Lower lobe of right lung (tissue), 2 donors: ENCODE results near the gene C1orf21. TPM values are rescaled to one million over a fixed set of nuclear protein-coding genes. Genes with fewer than 3 reads are reported as not detected.

Experiments
- ATAC-seq, 2 donors: fragments of 200-7000 bp; cut with Tn5 transposase; one replicate each; pipeline ENCODE4 v1.9.1; 2020 to 2022; ENCODE audit warnings: mild to moderate bottlenecking in 2 of 2, moderate library complexity in 2 of 2
- DNase-seq: peaks from one replicate; pipeline ENCODE4 v3.0.0-alpha.2; 2020
- H3K27ac ChIP-seq: fragments of 200-600 bp; one replicate; pipeline ENCODE4 v1.8.0; 2022
- H3K27me3 ChIP-seq: fragments of 200-600 bp; one replicate; pipeline ENCODE4 v1.8.0; 2022; ENCODE audit warnings: low read depth
- H3K36me3 ChIP-seq: fragments of 200-600 bp; one replicate; pipeline ENCODE4 v1.8.0; 2022; ENCODE audit warnings: mild to moderate bottlenecking
- H3K4me1 ChIP-seq: fragments of 200-600 bp; one replicate; pipeline ENCODE4 v1.8.0; 2022
- H3K4me3 ChIP-seq: fragments of 200-600 bp; one replicate; pipeline ENCODE4 v1.8.0; 2022; ENCODE audit warnings: mild to moderate bottlenecking
- H3K9me3 ChIP-seq: fragments of 200-600 bp; one replicate; pipeline ENCODE4 v1.8.0; 2022
- intact Hi-C: fragments of 100-400 bp; cut with DNase I; formaldehyde crosslinking; loops from one replicate; pipeline ENCODE4 v1.11.0; 2022
- total RNA-seq: library from RNA; stranded (reverse); fragmentation: NEBNext Ultra II Directional; extraction: Animal tissue kit (Norgen Biotek cat#: 25700); gene quantifications from one replicate; pipeline ENCODE4 v1.2.1, GENCODE V29; 2021
- TF ChIP-seq, protein P1 (sequence below): fragments of 200-600 bp; IDR thresholded peaks from one replicate; pipeline ENCODE4 v1.8.0; 2022; ENCODE audit warnings: antibody characterized with exemption, mild to moderate bottlenecking
- donor health status: DM: no; HTN: yes; CAD: no; lungs with severe emphysema.

The C1orf21 gene
- total RNA-seq, 1 donor from 2014 or later = 70.8 TPM

- DNase-seq (no peak), ATAC-seq (no peak)
- TF ChIP-seq, protein P1, sequence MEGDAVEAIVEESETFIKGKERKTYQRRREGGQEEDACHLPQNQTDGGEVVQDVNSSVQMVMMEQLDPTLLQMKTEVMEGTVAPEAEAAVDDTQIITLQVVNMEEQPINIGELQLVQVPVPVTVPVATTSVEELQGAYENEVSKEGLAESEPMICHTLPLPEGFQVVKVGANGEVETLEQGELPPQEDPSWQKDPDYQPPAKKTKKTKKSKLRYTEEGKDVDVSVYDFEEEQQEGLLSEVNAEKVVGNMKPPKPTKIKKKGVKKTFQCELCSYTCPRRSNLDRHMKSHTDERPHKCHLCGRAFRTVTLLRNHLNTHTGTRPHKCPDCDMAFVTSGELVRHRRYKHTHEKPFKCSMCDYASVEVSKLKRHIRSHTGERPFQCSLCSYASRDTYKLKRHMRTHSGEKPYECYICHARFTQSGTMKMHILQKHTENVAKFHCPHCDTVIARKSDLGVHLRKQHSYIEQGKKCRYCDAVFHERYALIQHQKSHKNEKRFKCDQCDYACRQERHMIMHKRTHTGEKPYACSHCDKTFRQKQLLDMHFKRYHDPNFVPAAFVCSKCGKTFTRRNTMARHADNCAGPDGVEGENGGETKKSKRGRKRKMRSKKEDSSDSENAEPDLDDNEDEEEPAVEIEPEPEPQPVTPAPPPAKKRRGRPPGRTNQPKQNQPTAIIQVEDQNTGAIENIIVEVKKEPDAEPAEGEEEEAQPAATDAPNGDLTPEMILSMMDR = no peak
- no peaks in the 10 kb centered on the region for H3K36me3 ChIP-seq
- no peak overlapping the region for H3K4me3 ChIP-seq
- no peaks in the 10 kb centered on the region for H3K9me3 ChIP-seq
- H3K4me1 ChIP-seq = peaks cover 6% of the 10 kb centered on the region
- intact Hi-C loops = no loop called here
- H3K27me3 ChIP-seq = peaks cover 3% of the 10 kb centered on the region
- H3K27ac ChIP-seq = no peak overlapping the region
These were observed 278.5 kb downstream of the C1orf21 start for GRCh38 chr1:184665360-184665759.

DNA sequence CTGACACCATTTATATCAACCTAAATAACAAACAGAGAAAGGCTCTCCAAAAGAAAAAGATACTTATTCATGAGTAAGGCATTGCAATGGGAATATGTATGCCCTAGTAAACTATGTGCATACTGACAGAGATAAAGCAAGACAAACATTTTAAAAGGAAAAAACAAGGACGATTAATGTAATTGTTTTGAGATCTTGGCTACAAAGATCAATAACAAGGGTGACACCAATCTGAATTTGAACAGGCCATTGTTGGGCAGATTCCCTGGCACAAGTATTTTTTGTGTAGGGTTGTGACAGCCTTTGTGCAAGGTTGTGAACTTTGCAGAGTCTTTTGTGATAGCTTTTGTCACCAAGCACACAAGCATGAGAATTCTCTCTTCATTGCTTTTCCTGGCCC lies 282.6 kb downstream of the C1orf21 start:
- DNase-seq = no peak
- Histone ChIP-seq H3K36me3 (no peaks in the 10 kb centered on the region), H3K4me3 (no peak overlapping the region), H3K9me3 (no peaks in the 10 kb centered on the region), H3K4me1 (peaks cover 2% of the 10 kb centered on the region), H3K27me3 (peaks cover 3% of the 10 kb centered on the region), H3K27ac (no peak overlapping the region)
- intact Hi-C loops = no loop called here
- TF ChIP-seq, protein P1 = no peak
- ATAC-seq = no peak

DNA sequence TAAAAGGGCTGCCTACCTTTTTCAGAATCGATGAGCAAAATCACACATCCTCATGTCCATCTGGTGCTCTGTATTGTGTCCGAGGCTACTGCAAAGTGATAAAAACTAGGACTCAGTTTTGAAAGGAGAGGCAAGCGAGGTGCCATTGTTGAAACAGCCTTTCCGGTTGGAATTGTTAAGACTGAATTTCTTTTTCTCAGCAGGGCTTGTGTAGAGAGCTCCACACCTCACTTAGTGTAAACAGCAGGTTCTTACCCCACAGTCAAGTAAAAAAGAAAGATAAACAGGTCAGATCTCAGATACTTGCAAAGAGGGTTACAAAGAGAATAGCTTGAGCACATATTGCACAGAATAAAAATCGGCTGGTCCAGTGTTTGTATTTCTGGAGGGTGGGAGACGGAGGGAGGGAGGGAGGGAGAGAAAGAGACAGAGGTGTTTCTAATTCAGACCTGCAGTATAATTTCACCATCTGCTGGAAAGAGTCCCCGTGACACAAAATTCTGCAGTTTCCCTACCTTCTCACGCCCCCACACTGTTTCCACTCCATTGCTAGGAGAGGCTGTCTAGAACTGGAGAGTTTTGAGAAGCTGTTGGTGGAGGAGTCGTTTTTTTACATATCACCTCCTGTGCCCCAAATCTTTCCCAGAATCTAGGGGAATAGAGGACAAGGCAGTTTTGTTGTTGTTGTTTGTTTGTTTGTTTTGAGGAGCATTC lies 285.3 kb downstream of the C1orf21 start:
- Histone ChIP-seq H3K27ac (no peak overlapping the region), H3K36me3 (no peaks in the 10 kb centered on the region), H3K27me3 (no peaks in the 10 kb centered on the region), H3K4me1 (no peaks in the 10 kb centered on the region), H3K9me3 (no peaks in the 10 kb centered on the region), H3K4me3 (no peak overlapping the region)
- peak; percentile 19 for ATAC-seq
- intact Hi-C loops = no loop called here
- DNase-seq = no peak
- TF ChIP-seq, protein P1 = no peak

- Histone ChIP-seq H3K4me3 (no peak overlapping the region), H3K27me3 (no peaks in the 10 kb centered on the region), H3K27ac (no peak overlapping the region), H3K36me3 (no peaks in the 10 kb centered on the region), H3K9me3 (no peaks in the 10 kb centered on the region), H3K4me1 (no peaks in the 10 kb centered on the region)
- no peak for ATAC-seq
- intact Hi-C loops = no loop called here
- DNase-seq = no peak
- TF ChIP-seq, protein P1 = no peak
These were observed 286.5 kb downstream of the C1orf21 start for GRCh38 chr1:184673305-184673704.

- no peak overlapping the region for H3K27ac ChIP-seq
- H3K27me3 ChIP-seq = no peaks in the 10 kb centered on the region
- no peaks in the 10 kb centered on the region for H3K36me3 ChIP-seq
- DNase-seq = no peak
- no peaks in the 10 kb centered on the region for H3K4me1 ChIP-seq
- H3K9me3 ChIP-seq = peaks cover 10% of the 10 kb centered on the region
- TF ChIP-seq, protein P1 = no peak
- intact Hi-C loops = no loop called here
- ATAC-seq = no peak
- no peak overlapping the region for H3K4me3 ChIP-seq
These were observed 290.5 kb downstream of the C1orf21 start for GRCh38 chr1:184677344-184677743.
